CD4-positive, CD25-positive, alpha-beta regulatory T cell (primary cell): ENCODE measurements around the gene TRAPPC1. TPM values are rescaled to one million over a fixed set of nuclear protein-coding genes. Genes with fewer than 3 reads are reported as not detected.

Experiments
- ATAC-seq, 2 donors: fragments of 150-1000 bp; cut with Tn5 transposase; one replicate each; pipeline ENCODE4 v1.10.0; 2021; ENCODE audit warnings: low read depth in 2 of 2, moderate number of reproducible peaks in 2 of 2, moderate library complexity in 1 of 2
- DNase-seq, 3 donors: peaks; one replicate each; pipeline versions ENCODE4 v3.0.0 to v3.0.0-alpha.2; 2012 to 2022; ENCODE audit warnings: mixed read lengths in 1 of 3
- H3K27ac ChIP-seq: one replicate; pipeline ENCODE4 v1.7.0; 2013; ENCODE audit warnings: mild to moderate bottlenecking, low read length; ENCODE audit not compliant: insufficient read depth, poor library complexity, severe bottlenecking
- H3K27me3 ChIP-seq: one replicate; pipeline ENCODE4 v1.7.0; 2013; ENCODE audit warnings: low read length; ENCODE audit not compliant: control insufficient read depth, insufficient read depth
- H3K36me3 ChIP-seq: one replicate; pipeline ENCODE4 v1.7.0; 2013; ENCODE audit warnings: mild to moderate bottlenecking, low read length, moderate library complexity; ENCODE audit not compliant: control insufficient read depth, insufficient read depth
- H3K4me1 ChIP-seq: 2 replicates; pipeline ENCODE4 v1.7.0; 2013; ENCODE audit warnings: mild to moderate bottlenecking, low read length; ENCODE audit not compliant: insufficient read depth, control insufficient read depth, poor library complexity, severe bottlenecking
- H3K4me3 ChIP-seq: one replicate; pipeline ENCODE4 v1.7.0; 2013; ENCODE audit warnings: low read depth, mild to moderate bottlenecking, low read length, moderate library complexity
- H3K9me3 ChIP-seq, 2 experiments: 1 replicate in 1 of 2; 2 replicates in 1 of 2; pipeline ENCODE4 v1.7.0; 2013; ENCODE audit warnings: low read length in 2 of 2, mild to moderate bottlenecking in 1 of 2, moderate library complexity in 1 of 2; ENCODE audit not compliant: control insufficient read depth in 2 of 2
- H3K27ac Mint-ChIP-seq, 3 donors: one replicate each; pipeline ENCODE4 v1.8.0; 2020 to 2022; ENCODE audit warnings: mild to moderate bottlenecking in 3 of 3, mixed read lengths in 3 of 3, moderate library complexity in 2 of 3
- H3K27me3 Mint-ChIP-seq: one replicate; pipeline ENCODE4 v1.8.0; 2022; ENCODE audit warnings: mild to moderate bottlenecking, mixed read lengths
- H3K36me3 Mint-ChIP-seq: one replicate; pipeline ENCODE4 v1.8.0; 2020; ENCODE audit warnings: mixed read lengths
- H3K4me1 Mint-ChIP-seq, 4 donors: one replicate each; pipeline ENCODE4 v1.8.0; 2020 to 2022; ENCODE audit warnings: mixed read lengths in 4 of 4, mild to moderate bottlenecking in 1 of 4
- H3K4me3 Mint-ChIP-seq, 4 donors: one replicate each; pipeline ENCODE4 v1.8.0; 2020 to 2022; ENCODE audit warnings: mild to moderate bottlenecking in 4 of 4, mixed read lengths in 4 of 4, moderate library complexity in 3 of 4
- H3K9me3 Mint-ChIP-seq, 7 donors: one replicate each; pipeline ENCODE4 v1.8.0; 2020 to 2022; ENCODE audit warnings: mixed read lengths in 7 of 7, mild to moderate bottlenecking in 3 of 7, moderate library complexity in 2 of 7
- polyA plus RNA-seq, 4 donors: library from polyadenylated mRNA; unstranded; fragments of 300-500 nt; fragmentation: Illumina TruSeq; gene quantifications; one replicate each; pipeline ENCODE4 v1.2.3, GENCODE V29; 2021
- total RNA-seq: library from RNA; stranded (reverse); gene quantifications from one replicate; pipeline ENCODE4 v1.2.3, GENCODE V29; 2022

Gene TRAPPC1
- total and polyA plus RNA-seq, 5 donors from 2014 or later = 114 to 297 (median 235) TPM

DNA sequence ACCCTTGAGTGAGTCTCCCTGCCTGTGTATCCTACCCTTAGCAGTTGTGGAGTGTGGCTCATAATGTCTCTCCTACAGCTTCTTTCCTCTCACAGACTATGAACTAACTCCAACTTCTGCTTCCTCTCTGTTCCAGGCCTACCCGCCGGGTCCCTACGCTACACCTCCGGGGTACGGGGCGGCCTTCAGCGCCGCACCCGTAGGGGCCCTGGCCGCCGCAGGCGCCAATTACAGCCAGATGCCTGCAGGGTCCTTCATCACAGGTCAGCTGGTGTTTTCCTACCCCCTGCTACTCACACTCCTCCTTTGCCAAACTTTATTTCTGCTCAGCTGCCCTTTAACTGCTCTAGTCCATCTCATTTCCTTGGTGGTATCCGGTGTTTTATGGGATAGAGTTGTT lies 21.0 kb downstream of the TRAPPC1 start:
- Mint-ChIP-seq H3K4me1 (peaks cover 9 to 33% (median 15%) of the 10 kb centered on the region in 4 donors), H3K4me3 (no peak overlapping the region), H3K27ac (peak overlapping the region in 1 of 3 donors; percentile 67), H3K27me3 (no peaks in the 10 kb centered on the region), H3K9me3 (no peaks in the 10 kb centered on the region), H3K36me3 (peaks cover 35% of the 10 kb centered on the region)
- Histone ChIP-seq H3K4me3 (no peak overlapping the region), H3K27ac (no peak overlapping the region), H3K27me3 (no peaks in the 10 kb centered on the region), H3K4me1 (peaks cover 15% of the 10 kb centered on the region), H3K36me3 (peaks cover 62% of the 10 kb centered on the region), H3K9me3 (no peaks in the 10 kb centered on the region)
- ATAC-seq = no peak
- DNase-seq = no peak

GRCh38 chr17:7910281-7910680 lies 21.5 kb downstream of the TRAPPC1 start:
- Histone ChIP-seq H3K4me1 (peaks cover 13% of the 10 kb centered on the region), H3K9me3 (no peaks in the 10 kb centered on the region), H3K27ac (no peak overlapping the region), H3K4me3 (no peak overlapping the region), H3K27me3 (no peaks in the 10 kb centered on the region), H3K36me3 (peaks cover 67% of the 10 kb centered on the region)
- H3K27ac Mint-ChIP-seq = peak overlapping the region in 2 of 3 donors; percentile 53 to 67
- no peak for ATAC-seq
- H3K9me3 Mint-ChIP-seq = no peaks in the 10 kb centered on the region
- no peak overlapping the region for H3K4me3 Mint-ChIP-seq
- H3K36me3 Mint-ChIP-seq = peaks cover 39% of the 10 kb centered on the region
- H3K4me1 Mint-ChIP-seq = peaks cover 9 to 29% (median 13%) of the 10 kb centered on the region in 4 donors
- no peak for DNase-seq
- H3K27me3 Mint-ChIP-seq = no peaks in the 10 kb centered on the region

GRCh38 chr17:7909089-7909488 lies 22.7 kb downstream of the TRAPPC1 start:
- H3K27me3 Mint-ChIP-seq = no peaks in the 10 kb centered on the region
- Histone ChIP-seq H3K36me3 (peaks cover 79% of the 10 kb centered on the region), H3K4me1 (peaks cover 7% of the 10 kb centered on the region), H3K4me3 (no peak overlapping the region), H3K27me3 (no peaks in the 10 kb centered on the region), H3K9me3 (no peaks in the 10 kb centered on the region), H3K27ac (no peak overlapping the region)
- H3K36me3 Mint-ChIP-seq = peaks cover 50% of the 10 kb centered on the region
- no peak for ATAC-seq
- no peaks in the 10 kb centered on the region for H3K9me3 Mint-ChIP-seq
- H3K4me3 Mint-ChIP-seq = no peak overlapping the region
- no peak for DNase-seq
- peaks cover 8 to 21% (median 9%) of the 10 kb centered on the region in 4 donors for H3K4me1 Mint-ChIP-seq
- H3K27ac Mint-ChIP-seq = no peak overlapping the region

GRCh38 chr17:7903154-7904103 lies 28.3 kb downstream of the TRAPPC1 start:
- Histone ChIP-seq H3K27ac (no peak overlapping the region), H3K4me1 (no peaks in the 10 kb centered on the region), H3K9me3 (no peaks in the 10 kb centered on the region), H3K4me3 (no peak overlapping the region), H3K27me3 (no peaks in the 10 kb centered on the region), H3K36me3 (peaks cover 99% of the 10 kb centered on the region)
- DNase-seq (no peak), ATAC-seq (no peak)
- H3K27me3 Mint-ChIP-seq = no peaks in the 10 kb centered on the region
- peaks cover 0 to 3% (median 1%) of the 10 kb centered on the region in 4 donors for H3K4me1 Mint-ChIP-seq
- peak overlapping the region; percentile 34 to 84 (median 70) for H3K27ac Mint-ChIP-seq
- no peak overlapping the region for H3K4me3 Mint-ChIP-seq
- H3K9me3 Mint-ChIP-seq = no peaks in the 10 kb centered on the region
- peaks cover 62% of the 10 kb centered on the region for H3K36me3 Mint-ChIP-seq

DNA sequence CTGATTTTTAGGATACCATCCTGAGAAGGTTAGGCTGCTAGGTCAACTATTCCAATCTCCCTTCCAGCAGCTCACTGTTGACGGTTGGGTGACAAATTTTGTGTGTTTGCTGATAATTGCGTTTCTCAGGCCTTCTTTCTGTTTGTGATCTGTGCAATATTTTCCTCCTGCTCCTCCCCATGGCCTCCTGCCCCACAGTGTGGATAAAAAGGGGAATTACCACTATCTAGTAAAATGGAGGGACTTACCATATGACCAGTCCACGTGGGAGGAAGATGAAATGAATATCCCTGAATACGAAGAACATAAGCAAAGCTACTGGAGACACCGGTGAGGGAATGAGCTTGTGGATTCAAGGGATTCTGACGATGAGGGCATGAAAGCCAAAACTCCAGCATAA lies 34.0 kb downstream of the TRAPPC1 start:
- no peaks in the 10 kb centered on the region for H3K27me3 ChIP-seq
- H3K4me1 Mint-ChIP-seq = peaks cover 7 to 18% (median 12%) of the 10 kb centered on the region in 4 donors
- H3K4me3 ChIP-seq = no peak overlapping the region
- H3K27ac ChIP-seq = no peak overlapping the region
- H3K9me3 ChIP-seq = no peaks in the 10 kb centered on the region
- H3K36me3 Mint-ChIP-seq = peaks cover 62% of the 10 kb centered on the region
- ATAC-seq (peak in 1 of 2 donors; percentile 58), DNase-seq (peak in 2 of 3 donors; percentile 39 to 41)
- H3K9me3 Mint-ChIP-seq = no peaks in the 10 kb centered on the region
- H3K27me3 Mint-ChIP-seq = no peaks in the 10 kb centered on the region
- H3K36me3 ChIP-seq = peaks cover 94% of the 10 kb centered on the region
- peak overlapping the region; percentile 15 to 70 (median 38) for H3K27ac Mint-ChIP-seq
- peak overlapping the region in 1 of 4 donors; percentile 2 for H3K4me3 Mint-ChIP-seq
- H3K4me1 ChIP-seq = no peaks in the 10 kb centered on the region

GRCh38 chr17:7897090-7897489 lies 34.7 kb downstream of the TRAPPC1 start:
- ATAC-seq (no peak), DNase-seq (no peak)
- Histone ChIP-seq H3K4me3 (no peak overlapping the region), H3K27me3 (no peaks in the 10 kb centered on the region), H3K9me3 (no peaks in the 10 kb centered on the region), H3K27ac (no peak overlapping the region), H3K36me3 (peaks cover 90% of the 10 kb centered on the region), H3K4me1 (no peaks in the 10 kb centered on the region)
- Mint-ChIP-seq H3K4me1 (peaks cover 7 to 18% (median 13%) of the 10 kb centered on the region in 4 donors), H3K27ac (peak overlapping the region in 2 of 3 donors; percentile 31 to 45), H3K27me3 (no peaks in the 10 kb centered on the region), H3K9me3 (no peaks in the 10 kb centered on the region), H3K36me3 (peaks cover 59% of the 10 kb centered on the region), H3K4me3 (no peak overlapping the region)

GRCh38 chr17:7894866-7895265 lies 36.9 kb downstream of the TRAPPC1 start:
- no peak overlapping the region for H3K27ac ChIP-seq
- peaks cover 7 to 28% (median 19%) of the 10 kb centered on the region in 4 donors for H3K4me1 Mint-ChIP-seq
- no peak for ATAC-seq
- H3K4me1 ChIP-seq = peaks cover 1% of the 10 kb centered on the region
- peak overlapping the region in 2 of 3 donors; percentile 44 to 81 for H3K27ac Mint-ChIP-seq
- peaks cover 58% of the 10 kb centered on the region for H3K36me3 Mint-ChIP-seq
- DNase-seq = no peak
- H3K36me3 ChIP-seq = peaks cover 88% of the 10 kb centered on the region
- H3K4me3 ChIP-seq = no peak overlapping the region
- no peaks in the 10 kb centered on the region for H3K9me3 ChIP-seq
- H3K27me3 Mint-ChIP-seq = no peaks in the 10 kb centered on the region
- H3K27me3 ChIP-seq = no peaks in the 10 kb centered on the region
- H3K9me3 Mint-ChIP-seq = no peaks in the 10 kb centered on the region
- no peak overlapping the region for H3K4me3 Mint-ChIP-seq
